Breast epithelium (tissue), 3 donors: ENCODE results near the gene RDX.

Source experiments
- POLR2A ChIP-seq: fragments of 450-650 bp; IDR thresholded peaks from one replicate; pipeline ENCODE4 v1.6.1; 2016; ENCODE audit warnings: antibody characterized with exemption, mild to moderate bottlenecking, moderate library complexity
- POLR2AphosphoS5 ChIP-seq, 3 donors: sonication (generic); formaldehyde crosslinking; IDR thresholded peaks; one replicate each; pipeline ENCODE4 v1.6.1; 2017; ENCODE audit warnings: antibody characterized with exemption in 3 of 3
- TF ChIP-seq, protein P1 (sequence below), 3 donors: fragments of 450-650 bp; IDR thresholded peaks; one replicate each; pipeline ENCODE4 v1.5.1; 2016 to 2017; ENCODE audit warnings: antibody characterized with exemption in 3 of 3, mild to moderate bottlenecking in 3 of 3, moderate library complexity in 3 of 3

DNA sequence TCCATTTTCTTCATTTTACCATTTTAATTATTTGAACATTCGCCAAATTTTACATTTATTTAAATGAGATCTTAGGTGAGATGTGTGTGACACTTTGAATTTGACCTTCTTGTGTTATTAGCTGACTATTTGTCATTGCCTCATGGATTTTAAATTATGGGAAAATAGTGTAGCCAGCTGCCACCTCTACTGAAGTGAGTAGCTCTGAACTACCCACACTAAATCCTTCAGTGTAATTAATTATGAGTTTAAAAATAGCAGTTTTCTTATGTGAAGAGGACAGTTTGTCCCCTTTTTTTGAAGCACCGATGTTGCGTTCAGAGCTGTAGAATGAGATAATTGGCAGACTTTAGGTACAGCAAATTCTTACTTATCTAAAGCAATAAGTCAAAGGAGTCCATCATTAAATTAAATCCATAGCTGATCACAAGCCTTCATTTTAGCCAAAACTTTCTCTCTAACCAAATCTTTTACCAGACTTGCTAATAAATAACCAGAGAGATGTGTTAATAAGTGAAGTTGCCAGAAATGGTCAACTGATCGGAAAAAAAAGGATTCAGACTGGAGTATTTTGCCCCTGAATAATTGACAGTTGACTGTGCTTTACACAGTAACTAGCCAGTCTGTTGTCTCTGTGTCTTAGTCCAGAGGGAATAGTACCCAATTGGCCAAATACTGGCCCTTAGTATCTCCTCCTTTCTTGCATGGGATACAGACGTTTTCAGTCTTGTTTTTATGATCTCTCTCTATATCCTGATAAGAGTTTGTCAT, 128.2 kb downstream of the RDX start:
- TF ChIP-seq, protein P1, sequence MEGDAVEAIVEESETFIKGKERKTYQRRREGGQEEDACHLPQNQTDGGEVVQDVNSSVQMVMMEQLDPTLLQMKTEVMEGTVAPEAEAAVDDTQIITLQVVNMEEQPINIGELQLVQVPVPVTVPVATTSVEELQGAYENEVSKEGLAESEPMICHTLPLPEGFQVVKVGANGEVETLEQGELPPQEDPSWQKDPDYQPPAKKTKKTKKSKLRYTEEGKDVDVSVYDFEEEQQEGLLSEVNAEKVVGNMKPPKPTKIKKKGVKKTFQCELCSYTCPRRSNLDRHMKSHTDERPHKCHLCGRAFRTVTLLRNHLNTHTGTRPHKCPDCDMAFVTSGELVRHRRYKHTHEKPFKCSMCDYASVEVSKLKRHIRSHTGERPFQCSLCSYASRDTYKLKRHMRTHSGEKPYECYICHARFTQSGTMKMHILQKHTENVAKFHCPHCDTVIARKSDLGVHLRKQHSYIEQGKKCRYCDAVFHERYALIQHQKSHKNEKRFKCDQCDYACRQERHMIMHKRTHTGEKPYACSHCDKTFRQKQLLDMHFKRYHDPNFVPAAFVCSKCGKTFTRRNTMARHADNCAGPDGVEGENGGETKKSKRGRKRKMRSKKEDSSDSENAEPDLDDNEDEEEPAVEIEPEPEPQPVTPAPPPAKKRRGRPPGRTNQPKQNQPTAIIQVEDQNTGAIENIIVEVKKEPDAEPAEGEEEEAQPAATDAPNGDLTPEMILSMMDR (IDR thresholded peaks at IDR 0.05): no peak
- TF ChIP-seq POLR2AphosphoS5 (IDR thresholded peaks at IDR 0.05): no peak
- no peak for TF ChIP-seq POLR2A
